ENCODE measurements around the gene OSBPL10. TPM values are rescaled to one million over a fixed set of nuclear protein-coding genes. Genes with fewer than 3 reads are reported as not detected.
"Not testable (repeated sequence)": the region's sequence is repeated elsewhere in the genome, so short reads cannot be mapped to it uniquely, and the experiment has no call there.

OSBPL10 gene
- total and polyA plus RNA-seq, 4 donors: 3.9 to 33.0 (median 13.1) TPM

DNA sequence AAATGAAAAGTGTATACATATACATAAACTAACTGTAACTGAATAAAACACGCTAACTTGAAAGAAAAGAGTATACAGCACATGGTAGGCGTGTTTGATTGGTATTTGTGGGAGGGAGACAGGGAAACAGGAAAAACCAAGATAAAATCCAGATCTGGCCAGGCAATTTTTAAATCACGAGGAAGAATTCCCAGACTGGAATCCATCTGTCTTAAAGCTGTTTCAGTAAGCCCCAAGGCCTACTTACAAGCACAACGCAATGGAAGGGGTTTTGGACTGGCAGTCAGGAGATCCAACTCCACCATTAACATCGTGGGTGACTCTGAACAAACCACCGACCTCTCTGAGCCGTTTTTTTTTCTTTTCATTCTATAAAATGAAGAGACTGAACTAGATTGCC lies 195.8 kb downstream of the OSBPL10 start:
- no peaks in the 10 kb centered on the region for H3K27me3 ChIP-seq (ENCODE audit: control insufficient read depth in 3 of 3, insufficient read depth in 3 of 3, low read length in 2 of 3)
- no peak for ATAC-seq (ENCODE audit: insufficient read depth, low FRiP score)
- H3K27ac ChIP-seq (ENCODE audit: low read depth in 1 of 2, low read length in 1 of 2): no peak overlapping the region
- TF ChIP-seq, protein P1, sequence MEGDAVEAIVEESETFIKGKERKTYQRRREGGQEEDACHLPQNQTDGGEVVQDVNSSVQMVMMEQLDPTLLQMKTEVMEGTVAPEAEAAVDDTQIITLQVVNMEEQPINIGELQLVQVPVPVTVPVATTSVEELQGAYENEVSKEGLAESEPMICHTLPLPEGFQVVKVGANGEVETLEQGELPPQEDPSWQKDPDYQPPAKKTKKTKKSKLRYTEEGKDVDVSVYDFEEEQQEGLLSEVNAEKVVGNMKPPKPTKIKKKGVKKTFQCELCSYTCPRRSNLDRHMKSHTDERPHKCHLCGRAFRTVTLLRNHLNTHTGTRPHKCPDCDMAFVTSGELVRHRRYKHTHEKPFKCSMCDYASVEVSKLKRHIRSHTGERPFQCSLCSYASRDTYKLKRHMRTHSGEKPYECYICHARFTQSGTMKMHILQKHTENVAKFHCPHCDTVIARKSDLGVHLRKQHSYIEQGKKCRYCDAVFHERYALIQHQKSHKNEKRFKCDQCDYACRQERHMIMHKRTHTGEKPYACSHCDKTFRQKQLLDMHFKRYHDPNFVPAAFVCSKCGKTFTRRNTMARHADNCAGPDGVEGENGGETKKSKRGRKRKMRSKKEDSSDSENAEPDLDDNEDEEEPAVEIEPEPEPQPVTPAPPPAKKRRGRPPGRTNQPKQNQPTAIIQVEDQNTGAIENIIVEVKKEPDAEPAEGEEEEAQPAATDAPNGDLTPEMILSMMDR (IDR thresholded peaks at IDR 0.05; ENCODE audit: control extremely low read depth, extremely low read depth): no peak
- WGBS, 2 donors: 76 to 79% methylated on average over 7 of the region's 7 CpGs
- no peak for DNase-seq
- H3K9me3 ChIP-seq (ENCODE audit: control insufficient read depth in 4 of 4, insufficient read depth in 3 of 4, low read length in 3 of 4): no peaks in the 10 kb centered on the region
- H3K4me1 ChIP-seq (ENCODE audit: control insufficient read depth in 5 of 5, insufficient read depth in 5 of 5, low read length in 5 of 5): peaks cover 0 to 7% (median 0%) of the 10 kb centered on the region in 5 donors
- H3K36me3 ChIP-seq (ENCODE audit: control insufficient read depth in 4 of 4, insufficient read depth in 4 of 4, low read length in 4 of 4): no peaks in the 10 kb centered on the region
- H3K4me3 ChIP-seq: no peak overlapping the region
- no peak overlapping the region for H3K9ac ChIP-seq (ENCODE audit: insufficient read depth in 1 of 2, low read length in 2 of 2)

DNA sequence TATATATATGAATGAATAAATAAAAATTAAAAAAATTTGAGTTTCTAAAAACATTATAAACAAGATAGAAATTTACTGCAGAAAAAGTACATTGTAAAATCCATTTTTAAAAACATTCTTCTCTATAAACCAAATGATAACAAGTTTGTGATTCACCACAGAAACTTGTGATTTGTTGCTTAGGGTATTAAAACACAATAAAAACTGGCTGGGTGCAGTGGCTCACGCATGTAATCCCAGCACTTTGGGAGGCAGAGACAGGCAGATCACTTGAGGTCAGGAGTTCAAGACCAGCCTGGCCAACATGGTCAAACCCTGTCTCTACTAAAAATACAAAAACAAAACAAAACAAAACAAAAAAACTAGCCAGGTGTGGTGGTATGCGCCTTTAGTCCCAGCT lies 197.2 kb downstream of the OSBPL10 start:
- H3K9ac ChIP-seq (ENCODE audit: insufficient read depth in 1 of 2, low read length in 2 of 2); H3K27me3 ChIP-seq (ENCODE audit: control insufficient read depth in 3 of 3, insufficient read depth in 3 of 3, low read length in 2 of 3); H3K4me3 ChIP-seq; ATAC-seq (ENCODE audit: insufficient read depth, low FRiP score); H3K4me1 ChIP-seq (ENCODE audit: control insufficient read depth in 5 of 5, insufficient read depth in 5 of 5, low read length in 5 of 5); H3K27ac ChIP-seq (ENCODE audit: low read depth in 1 of 2, low read length in 1 of 2); H3K9me3 ChIP-seq (ENCODE audit: control insufficient read depth in 4 of 4, insufficient read depth in 3 of 4, low read length in 3 of 4); DNase-seq; H3K36me3 ChIP-seq (ENCODE audit: control insufficient read depth in 4 of 4, insufficient read depth in 4 of 4, low read length in 4 of 4): not testable (repeated sequence)
- 93 to 95% methylated on average over 2 of the region's 2 CpGs for WGBS, 2 donors

DNA sequence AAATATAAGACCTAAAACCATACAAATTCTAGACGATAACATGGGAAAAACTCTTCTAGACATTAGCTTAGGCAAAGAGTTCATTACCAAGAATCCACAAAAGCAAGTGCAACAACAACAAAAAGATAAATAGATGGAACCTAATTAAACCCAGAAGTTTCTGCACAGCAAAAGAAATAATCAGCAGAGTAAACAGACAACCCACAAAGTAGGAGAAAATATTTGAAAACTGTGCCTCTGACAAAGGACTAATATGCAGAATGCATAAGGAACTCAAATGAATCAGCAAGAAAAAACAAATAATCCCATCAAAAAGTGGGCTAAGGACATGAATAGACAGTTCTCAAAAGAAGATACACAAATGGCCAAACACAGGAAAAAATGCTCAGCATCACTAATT lies 198.8 kb downstream of the OSBPL10 start:
- H3K27ac ChIP-seq (ENCODE audit: low read depth in 1 of 2, low read length in 1 of 2); H3K9me3 ChIP-seq (ENCODE audit: control insufficient read depth in 4 of 4, insufficient read depth in 3 of 4, low read length in 3 of 4); ATAC-seq (ENCODE audit: insufficient read depth, low FRiP score); H3K27me3 ChIP-seq (ENCODE audit: control insufficient read depth in 3 of 3, insufficient read depth in 3 of 3, low read length in 2 of 3); H3K9ac ChIP-seq (ENCODE audit: insufficient read depth in 1 of 2, low read length in 2 of 2); H3K36me3 ChIP-seq (ENCODE audit: control insufficient read depth in 4 of 4, insufficient read depth in 4 of 4, low read length in 4 of 4); H3K4me1 ChIP-seq (ENCODE audit: control insufficient read depth in 5 of 5, insufficient read depth in 5 of 5, low read length in 5 of 5); H3K4me3 ChIP-seq; DNase-seq: not testable (repeated sequence)
- 93 to 98% methylated on average over 1 of the region's 1 CpG for WGBS, 2 donors

DNA sequence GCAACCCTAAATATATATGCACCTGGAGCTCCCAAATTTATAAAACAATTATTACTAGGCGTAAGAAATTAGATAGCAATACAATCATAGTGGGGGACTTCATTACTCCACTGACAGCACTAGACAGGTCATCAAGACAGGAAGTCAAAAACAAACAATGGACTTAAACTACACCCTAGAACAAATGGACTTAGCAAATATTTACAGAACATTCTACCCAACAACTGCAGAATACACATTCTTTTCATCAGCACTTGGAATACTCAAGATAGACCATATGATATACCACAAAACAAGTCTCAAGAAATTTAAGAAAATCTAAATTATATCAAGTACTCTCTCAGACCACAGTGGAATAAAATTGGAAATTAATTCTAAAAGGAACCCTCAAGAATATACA lies 201.5 kb downstream of the OSBPL10 start:
- Histone ChIP-seq H3K9ac (ENCODE audit: insufficient read depth in 1 of 2, low read length in 2 of 2) (no peak overlapping the region), H3K9me3 (ENCODE audit: control insufficient read depth in 4 of 4, insufficient read depth in 3 of 4, low read length in 3 of 4) (peaks cover 0 to 3% (median 0%) of the 10 kb centered on the region in 4 donors), H3K36me3 (ENCODE audit: control insufficient read depth in 4 of 4, insufficient read depth in 4 of 4, low read length in 4 of 4) (no peaks in the 10 kb centered on the region), H3K27ac (ENCODE audit: low read depth in 1 of 2, low read length in 1 of 2) (no peak overlapping the region), H3K4me1 (ENCODE audit: control insufficient read depth in 5 of 5, insufficient read depth in 5 of 5, low read length in 5 of 5) (peaks cover 0 to 2% (median 0%) of the 10 kb centered on the region in 5 donors), H3K27me3 (ENCODE audit: control insufficient read depth in 3 of 3, insufficient read depth in 3 of 3, low read length in 2 of 3) (no peaks in the 10 kb centered on the region), H3K4me3 (no peak overlapping the region)
- 0% methylated on average over 1 of the region's 1 CpG for WGBS, 2 donors
- no peak for ATAC-seq (ENCODE audit: insufficient read depth, low FRiP score)
- TF ChIP-seq, protein P1 (IDR thresholded peaks at IDR 0.05; ENCODE audit: control extremely low read depth, extremely low read depth): no peak
- DNase-seq: no peak

DNA sequence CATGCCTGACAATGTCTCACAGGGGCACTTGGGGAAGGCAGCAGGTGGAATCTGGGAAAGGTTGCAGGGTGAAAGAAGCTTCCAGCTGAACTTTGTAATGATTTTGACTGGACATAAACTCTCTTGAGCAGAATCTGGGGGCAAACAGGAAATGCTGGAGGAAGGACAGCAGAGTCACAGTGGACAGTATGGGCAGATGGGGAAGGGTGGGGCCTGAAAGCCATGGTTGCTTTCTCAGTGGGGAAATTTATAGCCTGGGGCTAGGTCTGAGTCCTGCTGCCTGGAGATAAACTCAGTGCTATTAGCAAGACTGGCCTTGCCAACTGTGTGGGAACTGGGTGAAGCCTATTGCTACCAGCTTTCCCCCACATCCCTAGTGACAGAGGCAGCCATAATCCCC lies 203.2 kb downstream of the OSBPL10 start:
- H3K4me3 ChIP-seq: no peak overlapping the region
- no peaks in the 10 kb centered on the region for H3K27me3 ChIP-seq (ENCODE audit: control insufficient read depth in 3 of 3, insufficient read depth in 3 of 3, low read length in 2 of 3)
- ATAC-seq (ENCODE audit: insufficient read depth, low FRiP score) (no peak), DNase-seq (no peak)
- H3K9me3 ChIP-seq (ENCODE audit: control insufficient read depth in 4 of 4, insufficient read depth in 3 of 4, low read length in 3 of 4): peaks cover 0 to 3% (median 0%) of the 10 kb centered on the region in 4 donors
- H3K36me3 ChIP-seq (ENCODE audit: control insufficient read depth in 4 of 4, insufficient read depth in 4 of 4, low read length in 4 of 4): no peaks in the 10 kb centered on the region
- no peak overlapping the region for H3K9ac ChIP-seq (ENCODE audit: insufficient read depth in 1 of 2, low read length in 2 of 2)
- no peak overlapping the region for H3K27ac ChIP-seq (ENCODE audit: low read depth in 1 of 2, low read length in 1 of 2)
- TF ChIP-seq, protein P1 (IDR thresholded peaks at IDR 0.05; ENCODE audit: control extremely low read depth, extremely low read depth): no peak
- H3K4me1 ChIP-seq (ENCODE audit: control insufficient read depth in 5 of 5, insufficient read depth in 5 of 5, low read length in 5 of 5): peaks cover 0 to 2% (median 0%) of the 10 kb centered on the region in 5 donors
